ENCODE measurements around the gene MAT1A.
A peak's percentile ranks its signal among the peaks of the same experiment; 100 is the strongest.

Gene MAT1A

GRCh38 chr10:80289451-80290287, at the start of gene MAT1A:
Gene MAT1A, minus strand, starts transcription at chr10:80289658. Its CDS starts 235 bp downstream, at chr10:80289423.
- no peak for TF ChIP-seq CTCF (IDR thresholded peaks at IDR 0.05; ENCODE audit: insufficient read depth, low read depth, low read length, missing control alignments)
- H3K4me3 ChIP-seq (ENCODE audit: low read depth, low read length), result no peak within 1 kb of the TSS
- no peak for DNase-seq (ENCODE audit: low read depth)

DNA sequence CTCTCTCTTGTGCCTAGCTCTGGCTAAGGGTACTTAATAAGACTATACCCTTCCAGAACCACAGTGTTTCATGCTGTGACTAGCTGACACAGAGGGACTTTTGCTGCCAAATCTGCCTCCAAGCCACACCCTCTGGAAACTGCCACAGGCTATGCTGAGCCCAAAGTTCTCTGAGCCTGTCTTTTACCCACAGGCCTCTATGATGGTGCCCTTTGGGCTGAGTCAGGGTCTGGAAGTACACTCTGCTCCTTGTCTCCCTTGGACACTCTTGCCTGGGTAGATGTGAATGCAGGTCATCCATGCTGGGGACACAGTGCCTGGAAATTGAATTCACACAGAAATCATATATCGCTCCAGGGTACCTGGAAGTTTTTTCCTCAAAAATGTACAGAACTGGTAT, 44.5 kb upstream of the MAT1A start:
- no peak for TF ChIP-seq CTCF (IDR thresholded peaks at IDR 0.05; ENCODE audit: insufficient read depth, low read depth, low read length, missing control alignments)
- no peak overlapping the region for H3K4me3 ChIP-seq (ENCODE audit: low read depth, low read length)

GRCh38 chr10:80324891-80325364, 35.5 kb upstream of the MAT1A start:
- TF ChIP-seq CTCF (IDR thresholded peaks at IDR 0.05; ENCODE audit: insufficient read depth, low read depth, low read length, missing control alignments), result no peak
- DNase-seq (ENCODE audit: low read depth), result no peak
- no peak overlapping the region for H3K4me3 ChIP-seq (ENCODE audit: low read depth, low read length)

More for the DNA sequence above, 44.5 kb upstream of the MAT1A start:
- DNase-seq (ENCODE audit: low read depth), result no peak

GRCh38 chr10:80324086-80324485, 34.6 kb upstream of the MAT1A start:
- H3K4me3 ChIP-seq (ENCODE audit: low read depth, low read length), result no peak overlapping the region
- DNase-seq (ENCODE audit: low read depth), result peak; percentile 15
- no peak for TF ChIP-seq CTCF (IDR thresholded peaks at IDR 0.05; ENCODE audit: insufficient read depth, low read depth, low read length, missing control alignments)

- no peak for DNase-seq (ENCODE audit: low read depth)
- no peak overlapping the region for H3K4me3 ChIP-seq (ENCODE audit: low read depth, low read length)
- TF ChIP-seq CTCF (IDR thresholded peaks at IDR 0.05; ENCODE audit: insufficient read depth, low read depth, low read length, missing control alignments), result no peak
Observed at GRCh38 chr10:80323311-80323710, 33.9 kb upstream of the MAT1A start.

- DNase-seq (ENCODE audit: low read depth), result no peak
- no peak overlapping the region for H3K4me3 ChIP-seq (ENCODE audit: low read depth, low read length)
Observed at GRCh38 chr10:80322711-80323110, 33.3 kb upstream of the MAT1A start.

More at GRCh38 chr10:80322711-80323110, 33.3 kb upstream of the MAT1A start:
- TF ChIP-seq CTCF (IDR thresholded peaks at IDR 0.05; ENCODE audit: insufficient read depth, low read depth, low read length, missing control alignments), result no peak

Measured in GM12865 (cell line).